Caki2 (cell line): ENCODE data around the gene KCNA4. TPM values are rescaled to one million over a fixed set of nuclear protein-coding genes. Genes with fewer than 3 reads are reported as not detected.
"Not testable (repeated sequence)": the region's sequence is repeated elsewhere in the genome, so short reads cannot be mapped to it uniquely, and the experiment has no call there.

ENCODE experiments used
- DNase-seq: peaks from one replicate; pipeline ENCODE4 v3.0.0-alpha.2; 2015; ENCODE audit warnings: low read depth
- in situ Hi-C: cut with HindIII; loops from 2 replicates; pipeline ENCODE4 v1.10.0; 2016; ENCODE audit warnings: low sequenced_read_pairs, low pct_unique_long_range_greater_than_20kb, mixed read lengths
- total RNA-seq: library from RNA; depleted of rRNA; stranded (reverse); fragments of >200 nt; shearing (Covaris generic); gene quantifications from 2 replicates; pipeline ENCODE4 v1.2.3, GENCODE V29; 2014; ENCODE audit warnings: low replicate concordance; rRNA removed

Gene KCNA4
- total RNA-seq, 1 experiment from 2014 or later: not detected

- no peak for DNase-seq
Measured at GRCh38 chr11:30006876-30007275, 10.0 kb downstream of the KCNA4 start.

GRCh38 chr11:30002157-30002785 is 14.6 kb downstream of the KCNA4 start:
- in situ Hi-C loops: no loop called here
- no peak for DNase-seq

More at GRCh38 chr11:30006876-30007275, 10.0 kb downstream of the KCNA4 start:
- in situ Hi-C loops: no loop called here

GRCh38 chr11:30000986-30001750 is 15.7 kb downstream of the KCNA4 start:
- in situ Hi-C loops: no loop called here
- no peak for DNase-seq

- in situ Hi-C loops: no loop called here
- no peak for DNase-seq
Measured at GRCh38 chr11:29996016-29996415, 20.8 kb downstream of the KCNA4 start.

- in situ Hi-C loops: no loop called here
- DNase-seq: no peak
Measured at GRCh38 chr11:29989174-29989970, 27.5 kb downstream of the KCNA4 start.

- in situ Hi-C loops: no loop called here
- DNase-seq: no peak
Measured at GRCh38 chr11:29985248-29985647, 31.6 kb downstream of the KCNA4 start.

- in situ Hi-C loops: no loop called here
- DNase-seq: no peak
Measured at GRCh38 chr11:29984544-29984943, 32.3 kb downstream of the KCNA4 start.

GRCh38 chr11:29978549-29978948 is 38.3 kb downstream of the KCNA4 start:
- DNase-seq: no peak
- in situ Hi-C loops: no loop called here

GRCh38 chr11:29975580-29975979 is 41.2 kb downstream of the KCNA4 start:
- DNase-seq, in situ Hi-C loops: not testable (repeated sequence)

GRCh38 chr11:29963796-29964195 is 53.0 kb downstream of the KCNA4 start:
- DNase-seq: no peak
- in situ Hi-C loops: no loop called here

GRCh38 chr11:29963036-29963435 is 53.8 kb downstream of the KCNA4 start:
- no peak for DNase-seq
- in situ Hi-C loops: no loop called here

GRCh38 chr11:29962243-29962642 is 54.6 kb downstream of the KCNA4 start:
- in situ Hi-C loops: no loop called here
- no peak for DNase-seq

Other genes starting within 250 kb of the KCNA4 start
- not detected in 2 replicates for gene FSHB, start 214.0 kb upstream of the KCNA4 start, total RNA-seq